Fibroblast of skin of left biceps (primary cell): Measurements from ENCODE around the gene LRFN2.

ENCODE experiments used
- DNase-seq, 2 experiments: peaks; one replicate each; pipeline ENCODE4 v3.0.0-alpha.2; 2013; ENCODE audit warnings: low read depth in 2 of 2

Gene LRFN2

DNA sequence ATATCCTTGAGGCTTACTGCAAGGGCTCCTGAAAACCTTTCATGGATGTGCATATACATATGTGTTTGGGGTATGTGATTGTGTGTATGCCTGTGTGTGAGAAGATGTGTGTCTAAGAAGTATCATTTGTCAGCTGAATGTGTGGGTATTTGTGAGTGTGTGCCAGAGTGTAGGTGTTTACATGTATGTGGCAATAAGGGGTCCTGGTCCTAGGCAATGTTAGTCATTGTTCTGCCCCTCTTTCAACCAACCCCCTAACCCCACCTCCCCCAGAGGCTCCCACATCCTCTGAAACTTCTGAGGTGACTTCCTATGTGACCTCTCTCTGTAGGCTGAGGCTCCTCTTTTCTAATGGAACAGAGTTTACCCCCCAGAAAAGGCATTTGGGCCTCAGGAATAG lies 186.4 kb downstream of the LRFN2 start:
- DNase-seq, result no peak

GRCh38 chr6:40399888-40400457 lies 187.2 kb downstream of the LRFN2 start:
- DNase-seq, result no peak

GRCh38 chr6:40398810-40399477 lies 188.2 kb downstream of the LRFN2 start:
- DNase-seq, result no peak

DNA sequence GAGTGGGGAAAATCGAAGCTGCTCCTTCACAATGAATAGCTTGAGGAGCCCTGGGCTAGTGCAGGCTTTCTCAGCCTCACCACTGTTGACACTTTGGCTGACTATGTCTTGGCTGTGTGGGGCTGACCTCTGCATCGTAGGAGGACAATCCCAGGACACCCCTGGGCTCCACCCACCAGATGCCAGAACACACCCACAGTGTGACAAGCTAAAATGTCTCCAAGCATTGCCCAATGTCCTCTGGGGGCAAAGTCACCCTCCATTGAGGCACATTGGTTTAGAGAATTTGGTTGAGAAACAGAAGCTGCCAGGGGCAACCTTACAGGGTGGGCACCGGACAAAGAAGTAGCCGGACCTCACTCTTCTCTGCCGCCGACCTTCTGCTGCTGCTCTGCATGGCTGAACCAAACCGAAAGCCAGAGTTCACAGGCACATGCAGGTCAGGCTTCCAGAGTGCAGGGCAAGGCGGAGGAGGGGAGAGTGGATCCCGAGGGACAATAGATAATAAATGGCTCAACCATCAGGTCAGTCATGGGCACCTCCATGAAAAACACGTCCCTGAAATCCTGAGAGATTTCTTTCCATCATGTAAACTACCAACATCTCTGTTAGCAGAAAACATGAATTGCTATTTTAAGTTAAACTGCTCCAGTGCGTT lies 189.0 kb downstream of the LRFN2 start:
- no peak for DNase-seq

GRCh38 chr6:40397287-40398033 lies 189.7 kb downstream of the LRFN2 start:
- no peak for DNase-seq

DNA sequence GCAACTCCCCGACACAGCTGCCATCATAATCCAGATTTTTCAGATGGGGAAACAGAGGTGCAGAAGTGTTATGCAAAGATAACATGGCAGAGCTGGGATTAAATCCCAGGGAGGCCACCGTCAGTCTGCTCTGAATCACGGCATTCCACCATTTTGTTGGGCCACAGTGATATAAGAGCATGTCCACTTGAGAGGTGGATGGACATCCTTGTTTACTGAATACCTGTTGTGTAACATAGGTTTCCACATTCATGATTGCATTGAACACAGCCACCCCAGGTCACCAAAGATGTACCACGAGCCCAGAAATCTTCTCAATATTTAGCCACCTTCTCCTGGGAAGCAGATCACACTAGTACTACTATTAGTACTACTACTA lies 191.5 kb downstream of the LRFN2 start:
- no peak for DNase-seq

- DNase-seq, result no peak
Measured at GRCh38 chr6:40395066-40395697, 192.0 kb downstream of the LRFN2 start.

- DNase-seq, result no peak
Measured at GRCh38 chr6:40394381-40394780, 192.8 kb downstream of the LRFN2 start.

- no peak for DNase-seq
Measured at GRCh38 chr6:40393641-40394040, 193.5 kb downstream of the LRFN2 start.

DNA sequence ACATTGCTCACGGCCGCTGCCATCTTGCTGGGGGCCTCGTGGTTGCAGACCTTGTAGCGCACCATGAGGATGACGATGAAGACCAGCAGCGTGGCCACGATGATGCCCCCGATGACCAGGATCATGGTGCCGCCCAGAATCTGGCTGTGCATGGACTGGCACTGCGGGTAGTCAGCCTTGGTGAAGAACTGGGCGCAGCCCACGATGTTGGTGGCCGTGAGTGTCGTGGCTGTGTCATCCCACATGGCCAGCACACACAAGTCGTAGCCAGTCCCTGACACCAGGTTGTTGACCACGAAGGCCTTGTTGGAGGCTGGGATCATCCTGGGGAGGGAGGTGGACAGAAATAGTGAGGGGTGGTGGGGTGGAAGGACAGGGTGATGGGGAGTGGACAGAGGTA lies 194.6 kb downstream of the LRFN2 start:
- DNase-seq, result no peak

DNA sequence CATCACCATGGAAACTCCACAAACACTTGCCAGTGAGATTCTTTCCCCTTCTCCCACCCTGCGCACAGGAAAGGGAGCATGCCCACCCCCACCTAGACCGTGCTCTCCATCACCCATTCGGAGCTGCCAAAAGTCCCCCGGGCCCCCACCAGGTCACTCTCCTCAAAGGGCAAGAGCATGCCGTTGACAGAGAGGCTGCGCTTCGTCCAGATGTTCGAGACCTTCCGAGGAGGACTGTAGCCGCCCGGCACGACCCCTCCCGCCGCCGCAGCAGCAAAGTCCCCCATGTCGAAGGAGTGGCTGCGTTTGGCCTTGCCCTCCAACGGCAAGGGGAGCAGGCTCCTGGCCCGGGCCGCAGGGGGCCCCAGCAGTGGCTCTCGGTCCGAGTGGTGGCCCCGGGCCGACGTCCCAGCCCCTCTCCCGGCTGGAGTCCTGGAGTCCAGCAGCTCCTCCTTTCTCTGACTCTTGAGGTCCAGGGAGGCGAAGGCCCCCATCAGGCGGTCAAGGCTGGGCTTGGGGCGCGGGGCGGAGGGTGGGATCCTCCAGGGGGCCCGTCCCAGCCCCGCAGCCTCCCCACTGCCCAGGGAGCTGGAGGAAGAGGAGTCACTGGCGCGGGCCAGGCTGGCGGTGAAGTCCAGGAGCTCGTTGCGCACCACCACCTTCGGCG lies 195.2 kb downstream of the LRFN2 start:
- no peak for DNase-seq

- DNase-seq, result no peak
Measured at GRCh38 chr6:40391086-40391485, 196.1 kb downstream of the LRFN2 start.

DNA sequence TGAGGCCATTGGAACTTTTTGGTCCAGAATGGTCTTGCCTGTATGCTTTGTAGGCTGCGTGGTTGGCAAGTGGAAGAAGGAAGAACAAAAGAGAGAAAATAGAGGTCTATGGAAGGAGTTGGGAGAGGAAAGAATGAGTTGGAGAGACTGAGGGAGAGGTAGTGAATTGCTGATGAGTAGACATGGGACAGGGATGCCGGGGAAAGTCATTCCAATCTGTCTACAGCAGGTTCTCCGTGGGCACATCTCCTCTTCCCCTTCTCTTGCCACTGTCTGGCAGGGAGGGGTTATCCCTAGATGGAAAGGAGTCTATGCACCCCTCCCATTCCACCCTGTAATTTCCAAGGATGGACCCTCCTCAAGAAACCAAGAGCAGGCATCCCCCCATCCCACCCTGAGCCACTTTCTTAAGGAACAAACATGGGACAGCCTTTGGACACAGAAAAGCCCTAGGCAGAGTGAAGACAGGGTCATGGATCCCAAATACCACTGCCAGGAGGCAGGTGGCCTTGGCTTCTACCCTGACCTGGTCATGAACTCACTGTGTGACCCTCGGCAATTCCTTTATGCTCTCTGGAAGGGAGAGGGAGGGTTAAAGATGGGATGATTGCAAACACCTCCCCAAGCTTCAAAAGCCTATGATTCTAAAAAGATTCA lies 196.9 kb downstream of the LRFN2 start:
- no peak for DNase-seq

DNA sequence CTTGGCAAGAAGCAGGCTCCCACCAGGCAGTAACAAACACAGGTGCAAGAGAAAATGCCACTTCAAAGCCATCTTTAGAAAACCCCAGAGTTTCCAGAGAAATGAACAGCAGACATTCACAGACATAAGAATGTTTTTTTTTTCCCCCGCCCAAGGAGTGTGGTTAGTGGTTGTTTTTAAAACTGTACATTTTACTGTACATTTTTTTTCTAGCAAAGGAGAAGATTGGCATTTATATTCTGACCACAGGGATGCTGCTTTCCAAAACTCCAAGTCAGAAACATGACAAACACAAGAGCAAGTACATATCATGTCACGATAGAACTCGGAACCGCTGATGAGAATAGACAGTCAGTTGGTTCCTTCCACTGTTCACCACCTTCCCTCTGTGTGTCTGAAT lies 197.9 kb downstream of the LRFN2 start:
- no peak for DNase-seq

- no peak for DNase-seq
Measured at GRCh38 chr6:40387871-40388264, 199.3 kb downstream of the LRFN2 start.

GRCh38 chr6:40387127-40387870 lies 199.9 kb downstream of the LRFN2 start:
- DNase-seq, result no peak

DNA sequence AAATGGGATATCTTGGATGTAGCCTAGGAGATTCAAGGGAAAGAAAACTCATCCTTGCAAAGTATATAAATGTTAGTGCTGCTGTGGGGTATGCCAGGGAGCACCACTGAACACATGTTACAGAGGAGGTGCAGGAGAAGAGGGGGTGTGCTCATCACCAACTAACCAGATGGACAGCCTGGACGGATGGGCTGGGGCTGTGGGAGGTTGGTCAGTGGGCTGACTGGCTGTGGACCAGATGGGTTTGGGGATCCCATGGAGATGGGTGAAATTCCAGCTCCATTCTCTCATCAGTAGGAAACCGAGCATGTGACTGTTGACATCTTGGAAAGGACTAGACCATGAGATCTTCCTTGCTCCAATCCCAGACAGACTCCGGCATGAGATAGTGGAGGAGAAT lies 201.0 kb downstream of the LRFN2 start:
- no peak for DNase-seq

DNA sequence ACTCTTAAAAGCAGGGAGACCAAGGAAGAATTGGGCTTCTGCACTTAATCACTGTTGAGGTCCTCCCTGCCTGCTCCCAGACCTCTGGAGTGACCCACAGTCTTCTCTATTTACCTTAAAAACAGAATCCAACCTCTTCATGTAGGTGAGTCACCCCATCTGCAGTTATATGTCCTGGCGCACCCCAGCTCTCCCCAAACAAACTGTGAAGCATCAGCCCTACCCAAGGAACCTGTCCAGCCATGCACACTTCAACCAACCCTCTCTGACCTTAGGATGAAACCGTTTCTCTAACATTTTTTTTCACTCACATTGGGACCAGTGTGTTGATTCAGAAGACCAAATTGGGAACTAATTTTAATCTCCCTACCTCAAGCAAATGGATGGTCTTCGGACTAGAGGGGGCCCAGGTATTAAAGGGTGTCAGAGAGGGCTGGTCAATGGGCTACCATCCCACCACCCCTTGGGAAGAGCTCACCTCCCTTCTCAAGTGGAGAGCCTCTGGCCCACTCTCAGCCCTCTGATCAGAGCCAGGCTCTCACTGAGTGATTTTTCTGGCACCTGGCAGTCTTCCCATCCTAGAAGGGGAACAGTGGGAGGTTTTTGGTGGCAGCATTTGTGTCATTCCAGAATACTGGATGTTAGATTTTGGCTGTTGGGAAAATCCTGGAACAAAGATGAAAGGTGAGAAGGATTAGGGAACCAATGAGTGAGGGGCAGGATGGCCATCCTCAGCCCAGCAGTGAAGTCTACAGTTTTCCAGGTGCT lies 203.6 kb downstream of the LRFN2 start:
- DNase-seq, result no peak

GRCh38 chr6:40380271-40380670 lies 206.9 kb downstream of the LRFN2 start:
- no peak for DNase-seq

DNA sequence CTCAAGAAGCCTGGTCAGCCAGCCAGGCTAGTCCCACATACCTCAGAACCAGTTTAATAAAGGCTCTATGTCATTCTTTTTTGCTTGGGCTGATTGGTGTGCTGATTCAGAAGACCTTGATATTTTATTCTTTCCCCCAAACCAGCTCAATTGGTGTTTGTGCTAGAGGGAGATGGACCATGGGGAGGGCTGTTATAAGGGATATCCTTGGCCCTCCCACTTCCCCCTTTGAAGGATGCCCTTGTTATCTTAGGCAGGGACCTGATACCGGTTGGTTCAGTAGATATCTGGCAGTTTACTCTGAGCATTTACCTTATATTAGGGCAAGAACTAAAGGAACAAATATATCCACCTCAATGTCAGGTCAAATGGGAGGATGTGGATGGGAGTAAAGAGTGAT lies 207.4 kb downstream of the LRFN2 start:
- DNase-seq, result no peak
